ENCODE data around the gene UPK3B.
"Not testable (repeated sequence)": the region's sequence is repeated elsewhere in the genome, so short reads cannot be mapped to it uniquely, and the experiment has no call there.

The UPK3B gene

DNA sequence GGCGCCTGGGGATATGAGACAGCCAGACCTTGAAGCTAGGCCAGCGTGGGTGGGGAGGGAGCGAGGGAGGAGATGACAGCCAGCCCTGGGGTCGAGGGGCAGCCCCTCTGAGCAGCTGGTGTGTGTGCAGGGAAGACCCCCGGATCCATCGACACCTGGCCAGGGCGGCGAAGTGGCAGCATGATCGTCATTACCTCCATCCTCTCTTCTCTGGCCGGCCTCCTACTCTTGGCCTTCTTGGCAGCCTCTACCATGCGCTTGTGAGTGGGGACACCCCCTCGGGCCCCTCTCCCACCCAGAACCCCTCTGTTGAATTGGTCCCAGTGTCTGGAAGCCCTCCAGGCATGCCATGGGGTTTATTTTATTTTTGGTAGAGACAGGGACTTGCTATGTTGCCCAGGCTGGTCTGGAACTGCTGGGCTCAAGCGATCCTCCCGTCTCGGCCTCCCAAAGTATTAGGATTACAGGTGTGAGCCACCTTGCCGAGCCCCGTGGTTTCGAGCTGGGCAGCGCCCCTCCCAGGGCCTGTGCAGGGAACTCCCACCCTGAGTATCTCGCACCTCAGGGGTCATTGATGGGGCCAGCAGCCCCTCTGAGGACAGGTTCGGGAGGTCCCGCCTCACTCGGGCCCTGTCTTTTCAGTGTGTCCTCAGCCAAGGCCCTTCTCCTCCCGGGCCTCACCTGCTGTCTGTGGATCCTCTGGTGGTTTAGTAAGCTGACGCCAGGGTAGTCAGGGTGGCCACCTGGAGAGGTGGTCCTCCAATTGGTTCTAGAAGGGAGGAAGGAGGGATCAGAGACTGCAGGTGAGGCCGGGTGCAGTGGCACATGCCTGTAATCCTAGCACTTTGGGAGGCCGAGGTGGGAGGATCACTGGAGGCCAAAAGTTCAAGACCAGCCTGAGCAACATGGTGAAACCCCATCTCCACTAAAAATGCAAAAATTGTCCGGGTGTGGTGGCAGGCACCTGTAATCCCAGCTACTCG, 3.8 kb downstream of the UPK3B start:
- no peak for DNase-seq

DNA sequence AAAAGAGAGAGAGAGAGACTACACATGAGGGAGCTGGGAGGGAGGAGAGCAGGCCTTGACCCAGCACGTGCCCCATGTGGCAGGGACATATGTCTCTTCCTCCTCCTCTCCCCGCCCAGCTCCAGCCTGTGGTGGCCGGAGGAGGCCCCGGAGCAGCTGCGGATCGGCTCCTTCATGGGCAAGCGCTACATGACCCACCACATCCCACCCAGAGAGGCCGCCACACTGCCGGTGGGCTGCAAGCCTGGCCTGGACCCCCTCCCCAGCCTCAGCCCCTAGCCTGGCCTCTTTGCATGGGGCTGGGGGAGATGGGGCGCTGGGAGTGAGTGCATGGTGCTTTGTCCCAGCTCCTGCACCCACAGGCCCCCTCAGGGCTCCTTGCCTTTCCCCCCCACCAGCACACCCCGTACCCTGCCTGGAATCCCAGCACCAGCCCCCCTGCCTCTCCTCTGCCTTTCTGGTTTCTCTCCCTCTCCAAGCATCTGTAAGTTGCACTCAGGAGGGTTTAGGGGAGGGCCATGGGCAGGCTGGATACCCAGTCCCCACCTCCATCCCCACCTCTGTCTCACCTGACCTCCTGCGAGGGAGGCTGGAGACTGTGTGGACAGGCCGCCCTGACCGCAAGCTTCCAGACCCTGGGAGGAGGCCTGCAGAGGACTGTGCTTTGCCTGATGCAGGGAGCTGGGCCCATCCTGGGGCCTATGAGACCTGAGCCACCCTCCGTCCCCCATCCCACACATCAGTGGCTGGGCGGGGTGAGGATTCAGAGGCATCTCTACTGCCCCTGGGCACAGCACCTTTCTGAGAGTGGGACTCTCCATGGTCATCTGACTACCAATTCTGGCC, 4.8 kb downstream of the UPK3B start:
- DNase-seq = no peak

DNA sequence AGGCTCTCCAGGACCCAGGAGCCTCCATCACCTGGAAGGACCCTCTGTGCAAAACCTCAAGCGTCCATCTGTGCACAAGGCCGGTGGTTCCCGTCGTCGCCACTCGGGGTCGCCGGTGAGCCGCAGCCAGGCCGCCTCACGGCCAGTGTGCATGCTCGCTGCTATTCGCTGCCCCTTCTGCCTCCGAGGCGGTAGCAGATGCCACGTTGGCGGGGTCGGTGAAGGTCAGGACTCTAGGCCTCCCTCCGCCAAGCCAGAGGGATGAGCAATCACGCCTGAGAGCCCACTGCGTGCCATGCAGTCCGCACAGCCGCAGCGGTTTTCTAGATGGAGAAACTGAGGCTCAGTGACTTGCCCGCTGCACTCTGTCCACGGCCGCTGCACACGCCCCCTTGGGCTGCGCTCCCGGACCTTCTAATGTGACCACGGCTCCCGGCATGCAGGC, 5.7 kb downstream of the UPK3B start:
- peak; percentile 26 for DNase-seq

DNA sequence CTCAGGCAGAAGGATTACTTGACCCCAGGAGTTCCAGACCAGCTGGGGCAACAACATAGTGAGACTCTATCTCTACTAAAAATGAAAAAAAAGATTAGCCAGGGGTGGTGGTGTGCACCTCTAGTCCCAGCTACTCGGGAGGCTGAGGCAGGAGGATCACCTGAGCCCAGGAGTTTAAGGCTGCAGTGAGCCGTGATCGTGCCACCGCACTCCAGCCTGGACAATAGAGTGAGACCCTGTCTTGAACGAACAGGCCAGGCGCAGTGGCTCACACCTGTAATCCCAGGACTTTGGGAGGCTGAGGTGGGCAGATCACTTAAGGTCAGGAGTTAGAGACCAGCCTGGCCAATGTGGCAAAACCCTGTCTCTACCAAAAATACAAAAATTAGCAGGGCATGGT, 6.6 kb downstream of the UPK3B start:
- not testable (repeated sequence) for DNase-seq

DNA sequence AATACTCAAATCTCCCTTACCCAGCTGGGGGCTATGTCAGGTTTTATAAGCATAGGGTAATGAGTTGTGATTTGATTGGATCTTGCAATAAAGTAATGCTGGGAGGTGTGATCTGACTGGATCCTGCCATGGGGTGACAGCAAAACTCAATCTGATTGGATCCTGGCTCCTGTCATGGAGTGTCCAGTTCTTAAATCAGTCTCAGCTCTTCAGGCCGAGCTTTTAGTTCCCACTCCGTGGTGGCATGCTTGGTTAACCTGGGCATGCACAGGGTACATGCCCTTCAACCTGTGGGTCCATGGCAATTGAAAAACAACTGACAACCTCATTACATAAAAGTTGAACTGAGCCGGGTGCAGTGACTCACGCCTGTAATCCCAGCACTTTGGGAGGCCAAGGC, 15.8 kb downstream of the UPK3B start:
- not testable (repeated sequence) for DNase-seq

DNA sequence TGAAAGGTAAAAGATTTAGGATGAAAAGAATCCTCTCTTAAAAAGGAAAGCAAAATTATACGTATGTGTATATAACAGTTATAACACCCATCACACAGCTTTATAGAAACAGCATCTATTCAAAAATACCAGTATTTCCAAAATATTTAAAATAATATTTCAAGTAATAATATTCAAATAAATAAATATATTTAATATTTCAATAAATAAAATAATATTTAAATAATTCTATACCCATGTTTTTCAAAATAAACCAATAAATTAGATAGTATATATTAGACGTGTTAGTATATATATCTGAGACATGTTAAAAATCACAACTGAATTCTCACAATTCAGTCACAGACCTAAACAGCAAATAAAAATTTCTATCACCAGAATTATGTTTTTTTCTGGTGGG, 21.3 kb downstream of the UPK3B start:
- DNase-seq = not testable (repeated sequence)

DNA sequence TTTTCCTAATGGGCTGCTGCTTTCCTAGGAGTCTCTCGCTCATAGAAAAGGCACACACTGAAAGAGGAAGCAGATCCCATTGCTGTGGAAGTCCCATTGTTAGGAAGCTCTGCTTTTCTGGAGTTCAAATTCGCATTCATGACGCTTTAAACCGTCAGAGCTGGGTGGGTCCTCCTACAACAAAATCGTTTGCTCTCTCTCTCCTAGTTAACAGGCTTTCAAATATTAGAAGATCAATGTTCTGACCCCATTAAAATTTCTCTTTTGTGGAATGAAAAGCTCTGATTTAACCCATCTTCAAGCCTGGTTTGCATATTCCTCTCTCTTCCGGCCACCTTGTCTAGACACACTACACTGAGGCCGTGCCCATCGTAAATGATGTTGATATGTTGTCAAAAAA, 32.8 kb downstream of the UPK3B start, which contains the start of gene SPDYE16:
SPDYE16 (minus strand) TSS at position 101 of the 400 bp plus-strand sequence. CDS start 1,838 bp downstream, outside the sequence.
- DNase-seq = not testable (repeated sequence)

DNA sequence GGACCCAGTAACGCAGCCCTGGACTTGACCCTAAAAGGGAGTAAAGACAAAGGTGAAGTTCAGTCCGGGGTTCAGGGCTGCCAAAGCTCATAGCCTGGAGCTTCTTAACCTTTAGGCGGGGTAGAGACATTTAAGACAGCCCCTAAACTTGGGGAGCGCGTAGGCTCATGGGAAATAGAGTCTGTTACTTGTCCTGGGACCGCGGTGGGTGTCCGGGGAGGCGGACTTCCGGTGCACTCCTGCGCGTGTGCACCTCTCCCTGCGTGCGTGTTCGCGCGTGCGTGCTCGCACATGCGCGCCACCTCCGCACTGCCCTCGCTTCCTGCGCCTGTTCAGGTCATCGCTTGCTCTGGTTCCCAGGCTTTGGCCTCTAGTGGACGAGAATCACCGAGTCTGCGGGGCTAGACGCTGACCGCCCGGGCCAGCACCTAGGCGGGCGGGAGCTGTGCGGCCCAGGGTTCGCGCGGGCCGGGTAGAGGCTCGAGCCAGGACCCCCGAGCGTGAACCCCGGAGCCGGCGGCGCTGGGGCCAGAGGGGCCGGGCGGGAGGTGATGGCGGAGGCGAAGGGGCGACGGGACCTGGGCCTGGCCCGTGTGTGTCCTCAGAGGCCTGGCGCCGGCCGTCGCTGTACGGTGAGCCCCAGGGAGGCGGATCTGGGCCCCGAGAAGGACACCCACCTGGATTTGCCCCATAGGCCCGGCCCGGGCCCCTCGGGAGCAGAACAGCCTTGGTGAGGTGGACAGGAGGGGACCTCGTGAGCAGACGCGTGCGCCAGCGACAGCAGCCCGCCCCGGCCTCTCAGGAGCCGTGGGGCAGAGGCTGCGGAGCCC, 38.9 kb downstream of the UPK3B start:
- peak; percentile 89 for DNase-seq

DNA sequence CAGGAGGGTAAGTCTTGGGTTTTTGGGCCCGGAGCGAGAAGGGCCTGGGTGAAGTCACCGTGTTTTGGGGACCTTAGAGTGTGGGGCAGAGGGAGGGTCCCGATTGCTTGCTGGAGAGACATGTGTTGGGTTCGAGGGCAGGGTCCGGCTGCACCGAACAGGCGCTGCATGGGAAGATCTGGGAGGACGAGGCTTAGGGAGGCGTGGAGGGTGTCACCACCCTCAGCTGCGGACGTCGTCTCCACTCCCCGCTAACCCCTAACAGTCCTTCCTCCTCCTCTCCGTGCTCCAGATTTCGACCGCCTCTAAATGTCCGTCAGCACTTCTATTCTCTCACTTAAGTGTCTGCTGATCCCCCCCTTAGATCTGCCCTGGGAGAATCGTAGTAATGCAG, 39.5 kb downstream of the UPK3B start:
- DNase-seq = peak; percentile 1

DNA sequence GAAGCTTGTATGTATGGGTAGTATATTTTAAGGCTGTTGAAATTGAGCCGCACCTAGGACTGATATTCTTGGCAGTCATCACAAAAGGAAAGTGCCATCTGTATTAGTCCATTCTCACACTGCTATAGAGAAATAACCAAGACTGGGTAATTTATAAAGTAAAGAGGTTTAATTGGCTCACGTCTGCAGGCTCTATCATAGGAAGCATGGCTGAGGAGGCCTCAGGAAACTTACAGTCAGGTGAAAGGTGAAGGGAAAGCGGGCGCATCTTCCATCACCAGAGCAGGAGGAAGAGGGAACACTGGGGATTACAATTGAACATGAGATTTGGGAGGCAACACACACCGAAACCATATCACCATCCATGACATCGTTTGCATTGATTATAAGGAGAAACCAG, 41.6 kb downstream of the UPK3B start:
- not testable (repeated sequence) for DNase-seq

DNA sequence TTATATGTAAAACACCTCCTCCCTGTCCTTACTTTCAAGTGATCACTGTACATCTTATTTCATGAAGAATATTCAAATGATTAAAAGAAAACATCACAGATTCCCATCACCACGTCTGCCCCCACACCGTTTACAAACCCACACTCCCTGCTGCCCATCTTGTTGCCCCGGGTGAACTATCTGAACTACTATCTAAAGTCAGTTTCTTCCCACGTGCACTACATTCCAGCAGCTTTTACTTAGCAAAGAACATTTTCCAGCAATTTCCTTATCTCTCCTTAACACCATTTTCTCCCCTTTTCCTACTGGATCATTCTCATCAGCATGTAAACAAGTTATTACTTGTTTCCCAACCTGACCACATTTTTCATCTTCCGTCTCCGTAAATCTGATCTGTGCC, 49.3 kb downstream of the UPK3B start:
- DNase-seq = not testable (repeated sequence)

DNA sequence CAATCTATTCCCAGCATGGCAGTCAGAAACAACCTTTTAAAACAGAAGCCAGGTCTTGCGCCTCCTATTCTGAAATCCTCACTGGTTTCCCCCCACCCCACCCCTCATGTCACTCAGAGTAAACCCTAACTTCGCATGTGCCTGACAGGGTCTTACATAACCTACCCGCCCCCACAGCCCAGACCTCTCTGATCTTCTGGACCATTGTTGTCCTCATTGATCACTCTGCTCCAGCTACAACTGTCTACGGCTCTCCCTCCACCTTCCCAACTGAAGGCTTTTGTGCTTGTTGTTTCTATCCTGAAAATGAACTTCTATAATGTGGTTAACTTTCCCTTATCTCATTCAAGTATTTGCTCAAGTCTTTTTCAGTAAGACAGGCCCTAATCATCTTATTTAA, 49.8 kb downstream of the UPK3B start:
- not testable (repeated sequence) for DNase-seq

DNA sequence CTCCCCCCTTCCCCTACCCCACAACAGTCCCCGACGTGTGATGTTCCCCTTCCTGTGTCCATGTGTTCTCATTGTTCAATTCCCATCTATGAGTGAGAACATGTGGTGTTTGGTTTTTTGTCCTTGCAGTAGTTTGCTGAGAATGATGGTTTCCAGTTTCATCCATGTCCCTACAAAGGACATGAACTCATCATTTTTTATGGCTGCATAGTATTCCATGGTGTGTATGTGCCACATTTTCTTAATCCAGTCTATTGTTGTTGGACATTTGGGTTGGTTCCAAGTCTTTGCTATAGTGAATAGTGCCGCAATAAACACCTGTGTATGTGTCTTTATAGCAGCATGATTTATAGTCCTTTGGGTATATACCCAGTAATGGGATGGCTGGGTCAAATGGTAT, 51.0 kb downstream of the UPK3B start:
- not testable (repeated sequence) for DNase-seq

DNA sequence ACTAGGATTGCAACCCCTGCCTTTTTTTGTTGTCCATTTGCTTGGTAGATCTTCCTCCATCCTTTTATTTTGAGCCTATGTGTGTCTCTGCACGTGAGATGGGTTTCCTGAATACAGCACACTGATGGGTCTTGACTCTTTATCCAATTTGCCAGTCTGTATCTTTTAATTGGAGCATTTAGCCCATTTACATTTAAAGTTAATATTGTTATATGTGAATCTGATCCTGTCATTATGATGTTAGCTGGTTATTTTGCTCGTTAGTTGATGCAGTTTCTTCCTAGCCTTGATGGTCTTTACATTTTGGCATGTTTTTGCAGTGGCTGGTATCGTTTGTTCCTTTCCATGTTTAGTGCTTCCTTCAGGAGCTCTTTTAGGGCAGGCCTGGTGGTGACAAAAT, 54.6 kb downstream of the UPK3B start:
- not testable (repeated sequence) for DNase-seq
